ENCODE data around the gene UAP1L1. TPM values are rescaled to one million over a fixed set of nuclear protein-coding genes. Genes with fewer than 3 reads are reported as not detected.

UAP1L1 gene
- total and polyA plus RNA-seq, 3 donors from 2014 or later, result 6.9 to 10.1 (median 7.2) TPM

DNA sequence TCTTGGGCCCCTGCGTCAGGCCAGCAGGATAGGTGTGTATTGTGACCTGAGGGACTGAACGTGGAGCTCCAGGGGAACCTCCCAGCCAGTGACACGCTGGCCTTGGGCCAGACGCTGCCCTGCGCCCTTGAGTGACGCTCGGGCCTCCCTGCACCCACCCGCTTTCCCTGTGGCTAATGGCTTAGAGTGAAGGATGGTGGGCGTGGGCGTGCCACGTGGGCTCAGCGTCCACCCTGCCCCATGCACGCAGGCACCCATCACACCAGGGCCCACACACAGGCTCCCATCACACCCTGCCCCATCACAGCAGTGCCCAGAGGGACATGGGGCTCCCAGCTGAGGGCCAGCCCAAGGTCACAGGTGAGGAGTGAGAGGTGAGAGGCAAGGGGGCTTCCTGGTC, 40.3 kb upstream of the UAP1L1 start:
- Histone ChIP-seq H3K4me3 (no peak overlapping the region), H3K27ac (no peak overlapping the region), H3K36me3 (ENCODE audit: low read depth, missing control alignments) (no peaks in the 10 kb centered on the region), H3K4me1 (peaks cover 11% of the 10 kb centered on the region), H3K27me3 (no peaks in the 10 kb centered on the region), H3K9me3 (no peaks in the 10 kb centered on the region)
- WGBS, 2 donors, result 65 to 80% methylated on average over 4 to 11 of the region's 13 CpGs
- intact Hi-C loops (cut with DNase I; ENCODE audit: low total_unique reads), result loop anchor here (10.0 kb wide), 1 partner anchor 202 kb away; no protein-coding TSS in a partner anchor
- DNase-seq, result no peak
- TF ChIP-seq, protein P1, sequence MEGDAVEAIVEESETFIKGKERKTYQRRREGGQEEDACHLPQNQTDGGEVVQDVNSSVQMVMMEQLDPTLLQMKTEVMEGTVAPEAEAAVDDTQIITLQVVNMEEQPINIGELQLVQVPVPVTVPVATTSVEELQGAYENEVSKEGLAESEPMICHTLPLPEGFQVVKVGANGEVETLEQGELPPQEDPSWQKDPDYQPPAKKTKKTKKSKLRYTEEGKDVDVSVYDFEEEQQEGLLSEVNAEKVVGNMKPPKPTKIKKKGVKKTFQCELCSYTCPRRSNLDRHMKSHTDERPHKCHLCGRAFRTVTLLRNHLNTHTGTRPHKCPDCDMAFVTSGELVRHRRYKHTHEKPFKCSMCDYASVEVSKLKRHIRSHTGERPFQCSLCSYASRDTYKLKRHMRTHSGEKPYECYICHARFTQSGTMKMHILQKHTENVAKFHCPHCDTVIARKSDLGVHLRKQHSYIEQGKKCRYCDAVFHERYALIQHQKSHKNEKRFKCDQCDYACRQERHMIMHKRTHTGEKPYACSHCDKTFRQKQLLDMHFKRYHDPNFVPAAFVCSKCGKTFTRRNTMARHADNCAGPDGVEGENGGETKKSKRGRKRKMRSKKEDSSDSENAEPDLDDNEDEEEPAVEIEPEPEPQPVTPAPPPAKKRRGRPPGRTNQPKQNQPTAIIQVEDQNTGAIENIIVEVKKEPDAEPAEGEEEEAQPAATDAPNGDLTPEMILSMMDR (IDR thresholded peaks at IDR 0.05), result no peak
- TF ChIP-seq POLR2A (IDR thresholded peaks at IDR 0.05), result no peak

DNA sequence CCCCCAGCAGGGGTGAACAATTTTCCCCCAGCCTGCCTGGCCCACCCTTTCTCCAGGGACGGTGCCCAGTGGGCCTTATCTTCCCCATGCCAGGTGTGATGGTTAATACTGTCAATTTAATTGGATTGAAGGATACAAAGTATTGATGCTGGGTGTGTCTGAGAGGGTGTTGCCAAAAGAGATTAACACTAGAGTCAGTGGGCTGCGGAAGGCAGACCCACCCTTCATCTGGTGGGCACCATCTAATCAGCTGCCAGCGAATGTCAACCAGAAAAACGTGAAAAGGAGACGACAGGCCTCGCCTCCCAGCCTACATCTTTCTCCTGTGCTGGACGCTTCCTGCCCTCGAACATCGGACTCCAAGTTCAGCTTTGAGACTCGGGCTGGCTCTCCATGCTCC, 39.8 kb upstream of the UAP1L1 start:
- DNase-seq, result no peak
- Histone ChIP-seq H3K36me3 (ENCODE audit: low read depth, missing control alignments) (no peaks in the 10 kb centered on the region), H3K9me3 (no peaks in the 10 kb centered on the region), H3K27me3 (no peaks in the 10 kb centered on the region), H3K4me1 (peaks cover 11% of the 10 kb centered on the region), H3K27ac (no peak overlapping the region), H3K4me3 (no peak overlapping the region)
- TF ChIP-seq, protein P1 (IDR thresholded peaks at IDR 0.05), result no peak
- TF ChIP-seq POLR2A (IDR thresholded peaks at IDR 0.05), result no peak
- whole genome bisulfite sequencing, 2 donors, result 84 to 92% methylated on average over 10 of the region's 10 CpGs
- intact Hi-C loops (cut with DNase I; ENCODE audit: low total_unique reads), result loop anchor here (10.0 kb wide), 1 partner anchor 203 kb away; no protein-coding TSS in a partner anchor

DNA sequence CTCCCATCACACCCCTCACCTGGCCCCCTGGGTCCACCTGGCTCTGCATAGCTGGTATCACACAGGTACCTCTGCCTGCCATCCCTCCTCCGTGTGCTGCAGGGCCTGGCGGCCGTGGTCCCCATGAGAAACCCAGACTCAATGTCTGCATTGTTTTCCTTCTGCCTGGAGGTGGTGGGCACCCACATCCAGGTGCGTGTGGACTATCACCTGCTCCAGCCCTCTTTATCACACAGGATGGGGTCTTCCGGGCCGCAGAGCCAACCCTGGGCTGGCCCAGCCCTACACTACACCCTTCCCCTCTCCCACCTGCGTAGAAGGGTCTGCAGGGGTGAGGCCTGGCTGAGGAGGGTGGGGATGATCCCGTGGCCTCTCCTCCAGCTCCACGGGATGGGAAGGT, 38.4 kb upstream of the UAP1L1 start:
- WGBS, 2 donors, result 91 to 97% methylated on average over 7 to 9 of the region's 9 CpGs
- H3K4me3 ChIP-seq, result no peak overlapping the region
- no peak overlapping the region for H3K27ac ChIP-seq
- H3K4me1 ChIP-seq, result peaks cover 11% of the 10 kb centered on the region
- H3K9me3 ChIP-seq, result no peaks in the 10 kb centered on the region
- H3K36me3 ChIP-seq (ENCODE audit: low read depth, missing control alignments), result no peaks in the 10 kb centered on the region
- DNase-seq, result no peak
- no peaks in the 10 kb centered on the region for H3K27me3 ChIP-seq
- intact Hi-C loops (cut with DNase I; ENCODE audit: low total_unique reads), result loop anchor here (10.0 kb wide), 1 partner anchor 204 kb away; no protein-coding TSS in a partner anchor
- TF ChIP-seq POLR2A (IDR thresholded peaks at IDR 0.05), result no peak
- TF ChIP-seq, protein P1 (IDR thresholded peaks at IDR 0.05), result no peak

DNA sequence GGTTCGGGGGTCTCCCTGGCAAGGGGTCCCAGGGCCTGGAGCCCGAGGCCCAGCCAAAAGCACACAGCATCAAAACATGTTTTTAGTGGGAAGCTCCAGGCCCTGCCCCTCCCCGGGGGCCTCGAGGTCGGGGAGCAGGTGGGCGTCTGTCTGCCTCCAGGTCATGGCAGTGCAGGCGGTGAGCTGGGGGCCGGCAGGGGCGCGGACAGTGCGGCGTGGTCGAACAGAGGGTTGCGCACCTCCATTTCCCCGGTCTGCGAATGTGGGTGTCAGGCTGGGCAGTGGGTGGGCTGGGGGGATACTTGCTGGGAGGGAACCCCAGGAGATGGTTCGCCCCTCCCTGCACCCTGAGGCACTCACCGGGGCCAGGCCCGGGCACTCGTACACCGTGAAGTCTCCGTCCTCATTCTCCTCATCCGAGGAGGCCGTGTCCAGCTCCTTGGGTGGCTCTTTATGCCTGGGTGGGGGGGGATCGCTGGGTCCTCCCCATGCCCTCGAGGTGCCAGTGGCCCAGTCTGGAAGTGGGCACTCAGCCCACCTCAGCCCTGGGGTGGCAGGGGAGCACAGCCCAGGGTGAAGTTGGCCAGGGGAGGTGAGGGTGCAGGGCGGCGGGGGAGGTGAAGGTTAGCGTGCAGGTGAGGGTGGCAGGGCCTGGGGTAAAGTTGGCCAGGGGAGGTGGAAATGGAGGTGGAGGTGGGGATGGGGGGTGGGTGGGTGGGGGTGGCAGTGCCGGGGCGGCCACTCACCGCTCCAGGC, 37.5 kb upstream of the UAP1L1 start:
- Histone ChIP-seq H3K36me3 (ENCODE audit: low read depth, missing control alignments) (no peaks in the 10 kb centered on the region), H3K9me3 (no peaks in the 10 kb centered on the region), H3K27me3 (no peaks in the 10 kb centered on the region), H3K4me1 (peaks cover 14% of the 10 kb centered on the region), H3K4me3 (no peak overlapping the region), H3K27ac (no peak overlapping the region)
- no peak for DNase-seq
- TF ChIP-seq, protein P1 (IDR thresholded peaks at IDR 0.05), result no peak
- no peak for TF ChIP-seq POLR2A (IDR thresholded peaks at IDR 0.05)
- intact Hi-C loops (cut with DNase I; ENCODE audit: low total_unique reads), result loop anchor here (10.0 kb wide), 1 partner anchor 205 kb away; no protein-coding TSS in a partner anchor
- 80 to 90% methylated on average over 4 to 32 of the region's 32 CpGs for WGBS, 2 donors

All from testis (tissue), 3 donors.